ENCODE data around the gene ARHGAP18. TPM values are rescaled to one million over a fixed set of nuclear protein-coding genes. Genes with fewer than 3 reads are reported as not detected.

ARHGAP18 gene
- total and polyA plus RNA-seq, 10 of the 15 experiments (the other 5 are each of a cell fraction or from before 2014, with no cell fraction given), result 18.2 to 52.2 (median 31.7) TPM

- ChIA-PET CTCF (interaction anchor here (0.9 to 4.1 kb wide), 8 partner anchors 11 to 86 kb away, joined by 3 to 36 read pairs (median 12); partner anchors contain the start of gene ARHGAP18), POLR2A (interaction anchor here (0.8 to 8.6 kb wide), 8 partner anchors 8 to 195 kb away, joined by 3 to 85 read pairs (median 16); partner anchors contain the start of gene ARHGAP18), RAD21 (ENCODE audit: unreplicated experiment) (interaction anchor here (0.8 to 8.5 kb wide), 13 partner anchors 10 to 87 kb away, joined by 3 to 138 read pairs (median 5); partner anchors contain the start of gene ARHGAP18), SMC1A (ENCODE audit: uncharacterized antibody, unreplicated experiment) (interaction anchor here (0.7 to 22.4 kb wide), 13 partner anchors 9 to 86 kb away, joined by 3 to 434 read pairs (median 4); partner anchors contain the start of gene ARHGAP18)
- Histone ChIP-seq H3K27me3 (replicated peaks in 1 of 2; ENCODE audit: control insufficient read depth in 2 of 2, insufficient read depth in 2 of 2, low read length in 1 of 2) (no peaks in the 10 kb centered on the region), H3K36me3 (ENCODE audit: control insufficient read depth in 2 of 2, insufficient read depth in 2 of 2, low read length in 1 of 2) (0 out of 4 replicates have a peak, but pooled peaks cover 0 to 13% of the 10 kb centered on the region in 2 experiments), H3K4me2 (ENCODE audit: control insufficient read depth, insufficient read depth) (peak overlapping the region; percentile 84), H3K4me3 (no peak overlapping the region), H3K27ac (ENCODE audit: control insufficient read depth, insufficient read depth) (peak overlapping the region; percentile 93), H3K79me2 (ENCODE audit: control insufficient read depth, insufficient read depth, low read length) (peaks cover 88% of the 10 kb centered on the region), H4K20me1 (ENCODE audit: control insufficient read depth, insufficient read depth) (no peaks in the 10 kb centered on the region), H2AFZ (ENCODE audit: control insufficient read depth, low read depth, low read length) (no peak overlapping the region), H3K9me3 (replicated peaks; ENCODE audit: control insufficient read depth, insufficient read depth, low read length) (no peaks in the 10 kb centered on the region; the same call in 1 of the 3 replicates), H3K9ac (ENCODE audit: control insufficient read depth, insufficient read depth, low read length) (peak overlapping the region; percentile 26), H3K4me1 (ENCODE audit: control insufficient read depth, insufficient read depth, low read length) (peaks cover 49% of the 10 kb centered on the region)
- BruUV-seq (replicated peaks), result no TSS peak
- intact Hi-C loops (cut with micrococcal nuclease; ENCODE audit: unreplicated experiment), result loop anchor here (1.0 to 2.0 kb wide), 2 partner anchors 12 to 16 kb away; no protein-coding TSS in a partner anchor
- DNase-seq (ENCODE audit: low read depth, low spot score), result no peak
- ATAC-seq, result no peak
- FAIRE-seq, result no peak
- in situ Hi-C loops (cut with MboI), result no loop called here
- 62% methylated on average over 6 of the region's 6 CpGs for WGBS (ENCODE audit: insufficient coverage, insufficient replicate concordance, low lambda C conversion rate, missing lambda C conversion rate)
- TF ChIP-seq MEF2A (IDR thresholded peaks at IDR 0.05; ENCODE audit: insufficient read depth, low read depth, low read length) (no peak), ZNF384 (IDR thresholded peaks at IDR 0.05; ENCODE audit: borderline replicate concordance, low read depth, low read length) (no peak), TCF12 (IDR thresholded peaks at IDR 0.05; ENCODE audit: low read depth, low read length) (no peak), NRF1 (conservative IDR thresholded peaks at IDR 0.05; ENCODE audit: low read depth, low read length) (no peak), E2F4 (IDR thresholded peaks at IDR 0.05; ENCODE audit: low read depth, low read length) (no peak), TCF3 (IDR thresholded peaks at IDR 0.05; ENCODE audit: borderline replicate concordance, insufficient read depth, low read depth, low read length) (no peak), NBN (IDR thresholded peaks at IDR 0.05) (no peak), FOS (IDR thresholded peaks at IDR 0.05; ENCODE audit: borderline replicate concordance, extremely low read depth, insufficient read length) (no peak), LARP7 (IDR thresholded peaks at IDR 0.05) (no peak), DPF2 (IDR thresholded peaks at IDR 0.05) (0 out of 2 replicates have a peak, but pooled peaks have one; percentile 8), SMAD5 (IDR thresholded peaks at IDR 0.05; ENCODE audit: low read depth) (no peak), NFYB (IDR thresholded peaks at IDR 0.05; ENCODE audit: insufficient read depth, low read depth, low read length) (no peak)
- TF ChIP-seq, protein P1, sequence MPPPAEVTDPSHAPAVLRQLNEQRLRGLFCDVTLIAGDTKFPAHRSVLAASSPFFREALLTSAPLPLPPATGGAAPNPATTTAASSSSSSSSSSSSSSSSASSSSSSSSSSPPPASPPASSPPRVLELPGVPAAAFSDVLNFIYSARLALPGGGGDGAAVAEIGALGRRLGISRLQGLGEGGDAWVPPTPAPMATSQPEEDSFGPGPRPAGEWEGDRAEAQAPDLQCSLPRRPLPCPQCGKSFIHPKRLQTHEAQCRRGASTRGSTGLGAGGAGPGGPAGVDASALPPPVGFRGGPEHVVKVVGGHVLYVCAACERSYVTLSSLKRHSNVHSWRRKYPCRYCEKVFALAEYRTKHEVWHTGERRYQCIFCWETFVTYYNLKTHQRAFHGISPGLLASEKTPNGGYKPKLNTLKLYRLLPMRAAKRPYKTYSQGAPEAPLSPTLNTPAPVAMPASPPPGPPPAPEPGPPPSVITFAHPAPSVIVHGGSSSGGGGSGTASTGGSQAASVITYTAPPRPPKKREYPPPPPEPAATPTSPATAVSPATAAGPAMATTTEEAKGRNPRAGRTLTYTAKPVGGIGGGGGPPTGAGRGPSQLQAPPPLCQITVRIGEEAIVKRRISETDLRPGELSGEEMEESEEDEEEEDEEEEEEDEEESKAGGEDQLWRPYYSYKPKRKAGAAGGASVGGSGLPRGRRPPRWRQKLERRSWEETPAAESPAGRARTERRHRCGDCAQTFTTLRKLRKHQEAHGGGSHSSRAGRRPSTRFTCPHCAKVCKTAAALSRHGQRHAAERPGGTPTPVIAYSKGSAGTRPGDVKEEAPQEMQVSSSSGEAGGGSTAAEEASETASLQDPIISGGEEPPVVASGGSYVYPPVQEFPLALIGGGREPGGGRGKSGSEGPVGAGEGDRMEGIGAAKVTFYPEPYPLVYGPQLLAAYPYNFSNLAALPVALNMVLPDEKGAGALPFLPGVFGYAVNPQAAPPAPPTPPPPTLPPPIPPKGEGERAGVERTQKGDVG (CRISPR knock-in tag; IDR thresholded peaks at IDR 0.05), result no peak
- TF ChIP-seq, protein P2, sequence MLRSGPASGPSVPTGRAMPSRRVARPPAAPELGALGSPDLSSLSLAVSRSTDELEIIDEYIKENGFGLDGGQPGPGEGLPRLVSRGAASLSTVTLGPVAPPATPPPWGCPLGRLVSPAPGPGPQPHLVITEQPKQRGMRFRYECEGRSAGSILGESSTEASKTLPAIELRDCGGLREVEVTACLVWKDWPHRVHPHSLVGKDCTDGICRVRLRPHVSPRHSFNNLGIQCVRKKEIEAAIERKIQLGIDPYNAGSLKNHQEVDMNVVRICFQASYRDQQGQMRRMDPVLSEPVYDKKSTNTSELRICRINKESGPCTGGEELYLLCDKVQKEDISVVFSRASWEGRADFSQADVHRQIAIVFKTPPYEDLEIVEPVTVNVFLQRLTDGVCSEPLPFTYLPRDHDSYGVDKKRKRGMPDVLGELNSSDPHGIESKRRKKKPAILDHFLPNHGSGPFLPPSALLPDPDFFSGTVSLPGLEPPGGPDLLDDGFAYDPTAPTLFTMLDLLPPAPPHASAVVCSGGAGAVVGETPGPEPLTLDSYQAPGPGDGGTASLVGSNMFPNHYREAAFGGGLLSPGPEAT (IDR thresholded peaks at IDR 0.05; ENCODE audit: low read depth), result 0 out of 2 replicates have a peak, but pooled peaks have one; percentile 9
- TF ChIP-seq, protein P3, sequence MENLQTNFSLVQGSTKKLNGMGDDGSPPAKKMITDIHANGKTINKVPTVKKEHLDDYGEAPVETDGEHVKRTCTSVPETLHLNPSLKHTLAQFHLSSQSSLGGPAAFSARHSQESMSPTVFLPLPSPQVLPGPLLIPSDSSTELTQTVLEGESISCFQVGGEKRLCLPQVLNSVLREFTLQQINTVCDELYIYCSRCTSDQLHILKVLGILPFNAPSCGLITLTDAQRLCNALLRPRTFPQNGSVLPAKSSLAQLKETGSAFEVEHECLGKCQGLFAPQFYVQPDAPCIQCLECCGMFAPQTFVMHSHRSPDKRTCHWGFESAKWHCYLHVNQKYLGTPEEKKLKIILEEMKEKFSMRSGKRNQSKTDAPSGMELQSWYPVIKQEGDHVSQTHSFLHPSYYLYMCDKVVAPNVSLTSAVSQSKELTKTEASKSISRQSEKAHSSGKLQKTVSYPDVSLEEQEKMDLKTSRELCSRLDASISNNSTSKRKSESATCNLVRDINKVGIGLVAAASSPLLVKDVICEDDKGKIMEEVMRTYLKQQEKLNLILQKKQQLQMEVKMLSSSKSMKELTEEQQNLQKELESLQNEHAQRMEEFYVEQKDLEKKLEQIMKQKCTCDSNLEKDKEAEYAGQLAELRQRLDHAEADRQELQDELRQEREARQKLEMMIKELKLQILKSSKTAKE (IDR thresholded peaks at IDR 0.05; ENCODE audit: low read depth, poor library complexity, severe bottlenecking), result peak; percentile 25
Observed at GRCh38 chr6:129684323-129684884, 25.6 kb downstream of the ARHGAP18 start.

Data from GM12878 (cell line).